ENCODE data around the gene RGL1.
A peak's percentile ranks its signal among the peaks of the same experiment; 100 is the strongest.

The RGL1 gene

GRCh38 chr1:183880531-183881243 is 75.8 kb downstream of the RGL1 start:
- no peak overlapping the region for H3K4me3 ChIP-seq (ENCODE audit: low read length)
- no peak for DNase-seq (ENCODE audit: low read depth, low spot score)

DNA sequence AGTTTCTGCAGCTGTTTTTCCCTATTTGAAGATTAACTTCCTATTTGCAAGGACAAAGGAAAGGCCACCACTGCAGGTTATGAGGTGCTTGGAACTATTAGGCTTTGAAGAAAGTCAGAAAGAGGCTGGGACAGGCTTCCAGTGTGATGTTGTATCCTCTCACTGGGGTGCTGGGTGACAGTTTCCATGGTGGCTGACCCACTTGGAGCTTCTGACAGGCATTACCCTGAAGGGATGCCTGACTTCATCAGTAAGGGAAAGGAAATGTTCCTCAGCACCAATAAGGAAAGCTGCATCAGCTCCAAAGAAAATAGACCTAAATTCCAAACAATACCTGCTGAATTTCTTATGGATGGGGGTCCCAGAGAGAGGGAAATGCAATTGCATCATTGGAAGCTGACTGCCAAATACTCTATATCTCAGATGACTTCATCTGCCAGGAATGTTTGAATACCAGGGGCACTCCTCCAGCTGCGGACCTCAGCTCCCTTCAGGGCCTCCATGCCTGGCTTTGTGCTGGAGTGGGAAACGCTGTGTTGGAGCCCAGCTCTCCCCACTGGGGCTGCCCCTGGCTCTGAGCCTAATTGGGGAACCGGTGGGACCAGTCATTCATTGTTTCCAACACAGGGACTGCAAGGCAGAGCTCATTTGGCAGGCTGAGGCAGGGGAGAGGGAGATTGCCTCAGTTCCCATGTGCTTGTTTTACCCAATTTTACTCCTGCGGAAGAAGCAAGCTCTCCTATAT is 76.6 kb downstream of the RGL1 start:
- H3K4me3 ChIP-seq (ENCODE audit: low read length): no peak overlapping the region
- no peak for DNase-seq (ENCODE audit: low read depth, low spot score)

GRCh38 chr1:183882335-183883167 is 77.6 kb downstream of the RGL1 start:
- no peak overlapping the region for H3K4me3 ChIP-seq (ENCODE audit: low read length)
- no peak for DNase-seq (ENCODE audit: low read depth, low spot score)

DNA sequence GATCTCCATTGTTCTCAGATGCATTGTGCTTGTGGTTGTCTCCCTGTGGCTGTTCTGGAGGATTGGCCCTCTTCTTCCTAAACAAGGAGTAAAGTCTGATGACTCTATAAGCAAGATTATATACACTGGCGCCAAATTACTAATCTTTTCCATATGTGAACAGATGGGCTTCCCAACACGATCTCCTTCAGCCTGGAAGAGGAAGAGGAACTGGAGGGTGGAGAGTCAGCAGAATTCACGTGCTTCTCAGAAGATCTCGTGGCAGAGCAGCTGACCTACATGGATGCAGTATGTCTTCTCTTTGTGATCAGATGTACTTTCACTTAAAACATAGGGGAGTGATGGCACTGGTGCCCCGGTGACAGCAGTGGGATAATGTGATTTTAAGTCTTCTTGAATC is 78.7 kb downstream of the RGL1 start:
- no peak for DNase-seq (ENCODE audit: low read depth, low spot score)
- H3K4me3 ChIP-seq (ENCODE audit: low read length): no peak overlapping the region

- no peak for DNase-seq (ENCODE audit: low read depth, low spot score)
- no peak overlapping the region for H3K4me3 ChIP-seq (ENCODE audit: low read length)
These were observed 79.6 kb downstream of the RGL1 start for GRCh38 chr1:183884526-183884925.

DNA sequence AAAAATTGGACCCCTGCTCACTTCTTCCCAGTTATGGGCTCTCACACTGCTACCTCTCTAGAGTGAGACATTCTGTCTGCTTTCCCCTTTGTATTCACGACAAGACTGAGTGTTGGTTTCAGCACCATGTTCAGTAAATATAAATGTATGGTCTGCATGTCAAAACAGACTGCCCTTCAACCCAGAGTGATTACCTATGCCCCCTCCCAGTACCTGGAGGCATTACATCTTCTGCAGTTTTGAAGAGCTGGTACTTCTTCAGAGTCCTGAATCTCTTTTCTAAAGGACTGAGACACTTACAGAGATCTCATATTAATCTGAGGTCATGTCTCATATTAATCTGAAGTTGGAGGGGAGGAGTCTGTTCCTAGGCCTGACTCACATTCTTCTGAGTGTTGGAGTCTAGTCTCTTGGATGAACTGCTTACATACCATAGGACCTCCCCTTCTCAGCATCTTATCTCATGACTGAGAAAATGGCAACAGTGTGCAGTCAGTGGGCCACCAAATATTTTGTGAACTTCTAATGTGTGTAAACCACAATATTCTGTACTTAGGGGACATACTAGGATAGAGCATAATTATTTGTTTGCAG is 80.3 kb downstream of the RGL1 start:
- DNase-seq (ENCODE audit: low read depth, low spot score): no peak
- no peak overlapping the region for H3K4me3 ChIP-seq (ENCODE audit: low read length)

- DNase-seq (ENCODE audit: low read depth, low spot score): no peak
- H3K4me3 ChIP-seq (ENCODE audit: low read length): no peak overlapping the region
These were observed 81.3 kb downstream of the RGL1 start for GRCh38 chr1:183886083-183886828.

- H3K4me3 ChIP-seq (ENCODE audit: low read length): no peak overlapping the region
- DNase-seq (ENCODE audit: low read depth, low spot score): no peak
These were observed 81.9 kb downstream of the RGL1 start for GRCh38 chr1:183886853-183887252.

GRCh38 chr1:183887826-183888819 is 83.2 kb downstream of the RGL1 start:
- peak; percentile 63 for DNase-seq (ENCODE audit: low read depth, low spot score)
- H3K4me3 ChIP-seq (ENCODE audit: low read length): no peak overlapping the region

DNA sequence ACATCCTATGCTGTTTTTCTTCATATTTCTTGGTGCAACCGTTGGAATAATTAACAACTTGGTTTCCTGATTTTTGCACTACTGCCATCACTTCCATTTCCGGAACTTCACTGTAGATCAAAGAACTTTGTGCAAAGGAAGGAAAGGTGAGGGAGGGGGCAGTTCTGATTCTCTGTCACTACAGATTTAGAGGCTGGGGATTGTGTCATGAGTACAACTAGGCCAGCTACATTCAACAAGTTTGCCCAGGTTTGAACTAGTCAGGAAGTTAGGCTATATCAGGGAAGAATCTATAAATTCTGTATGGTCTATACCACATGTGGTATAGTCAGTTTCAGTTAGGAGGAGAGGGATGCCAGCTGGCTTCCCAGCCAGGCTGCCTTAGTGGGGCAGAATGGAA is 84.2 kb downstream of the RGL1 start:
- no peak for DNase-seq (ENCODE audit: low read depth, low spot score)
- no peak overlapping the region for H3K4me3 ChIP-seq (ENCODE audit: low read length)

- no peak overlapping the region for H3K4me3 ChIP-seq (ENCODE audit: low read length)
- DNase-seq (ENCODE audit: low read depth, low spot score): no peak
These were observed 86.4 kb downstream of the RGL1 start for GRCh38 chr1:183891158-183891856.

DNA sequence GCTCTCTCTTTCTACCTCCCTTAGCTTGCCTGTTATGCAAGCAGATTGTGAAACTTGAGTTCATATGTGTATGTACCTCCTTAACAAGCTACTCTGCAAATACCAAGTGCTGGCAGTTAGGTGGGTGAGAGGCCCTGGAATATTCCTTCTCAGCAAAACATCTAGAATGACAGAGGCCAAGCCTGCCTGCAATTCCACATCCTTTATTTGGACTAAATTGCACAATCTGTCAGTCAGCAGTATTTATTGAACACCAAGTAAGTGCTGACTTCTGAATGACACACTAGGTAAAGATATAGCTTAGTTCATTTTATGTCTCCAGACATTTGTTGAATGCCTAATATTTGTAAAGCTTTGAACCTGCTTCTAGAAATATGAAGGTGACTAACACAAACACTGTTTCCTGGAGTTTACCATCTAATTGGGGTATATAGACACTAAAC is 87.5 kb downstream of the RGL1 start:
- no peak for DNase-seq (ENCODE audit: low read depth, low spot score)
- H3K4me3 ChIP-seq (ENCODE audit: low read length): no peak overlapping the region

GRCh38 chr1:183893561-183894289 is 88.8 kb downstream of the RGL1 start:
- H3K4me3 ChIP-seq (ENCODE audit: low read length): no peak overlapping the region
- DNase-seq (ENCODE audit: low read depth, low spot score): no peak

DNA sequence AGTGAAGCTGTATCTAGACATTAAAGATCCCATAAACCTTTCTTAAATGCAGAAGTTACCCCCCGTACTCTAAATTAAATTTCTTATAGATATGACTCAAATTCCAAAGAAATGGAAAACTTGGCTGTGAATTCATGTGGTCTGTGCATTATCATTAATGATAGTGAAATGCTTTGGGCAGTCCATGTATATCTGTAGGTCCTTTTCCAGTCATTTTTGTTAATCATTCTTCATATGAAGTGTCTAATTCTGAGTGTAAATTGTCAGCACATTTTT is 89.3 kb downstream of the RGL1 start:
- no peak overlapping the region for H3K4me3 ChIP-seq (ENCODE audit: low read length)
- no peak for DNase-seq (ENCODE audit: low read depth, low spot score)

GRCh38 chr1:183896466-183897048 is 91.6 kb downstream of the RGL1 start:
- DNase-seq (ENCODE audit: low read depth, low spot score): no peak
- H3K4me3 ChIP-seq (ENCODE audit: low read length): no peak overlapping the region

DNA sequence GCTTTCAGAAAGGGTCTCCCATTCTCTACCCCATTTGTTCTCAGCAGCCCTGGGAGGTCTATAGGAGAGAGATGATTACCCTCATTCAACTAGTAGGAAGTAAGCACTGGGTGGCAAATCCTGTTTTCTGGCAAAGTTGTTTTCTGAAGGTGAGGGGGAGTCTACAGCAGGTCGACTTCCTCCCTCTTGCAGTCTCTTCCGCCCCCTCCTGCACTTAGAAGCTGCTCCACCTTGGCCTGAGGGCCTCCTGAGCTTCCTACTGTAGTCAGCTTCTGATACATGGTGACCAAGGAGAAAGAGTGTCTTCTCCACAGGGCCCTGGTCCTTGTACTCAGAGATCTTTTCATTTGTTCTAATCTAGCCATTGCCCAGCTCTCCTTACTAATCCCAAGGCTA is 93.1 kb downstream of the RGL1 start:
- no peak for DNase-seq (ENCODE audit: low read depth, low spot score)

More for the DNA sequence above, 93.1 kb downstream of the RGL1 start:
- H3K4me3 ChIP-seq (ENCODE audit: low read length): no peak overlapping the region
